IPS DF 19.7 (cell line): ENCODE measurements around the gene THSD7B.
A peak's percentile ranks its signal among the peaks of the same experiment; 100 is the strongest.

Experiments used
- DNase-seq: peaks from one replicate; pipeline ENCODE4 v3.0.0-alpha.2; 2013; ENCODE audit warnings: low read depth, low spot score

Gene THSD7B

GRCh38 chr2:136801661-136802060 is 36.3 kb downstream of the THSD7B start:
- DNase-seq, result no peak

- no peak for DNase-seq
Observed at GRCh38 chr2:136809998-136810397, 44.7 kb downstream of the THSD7B start.

DNA sequence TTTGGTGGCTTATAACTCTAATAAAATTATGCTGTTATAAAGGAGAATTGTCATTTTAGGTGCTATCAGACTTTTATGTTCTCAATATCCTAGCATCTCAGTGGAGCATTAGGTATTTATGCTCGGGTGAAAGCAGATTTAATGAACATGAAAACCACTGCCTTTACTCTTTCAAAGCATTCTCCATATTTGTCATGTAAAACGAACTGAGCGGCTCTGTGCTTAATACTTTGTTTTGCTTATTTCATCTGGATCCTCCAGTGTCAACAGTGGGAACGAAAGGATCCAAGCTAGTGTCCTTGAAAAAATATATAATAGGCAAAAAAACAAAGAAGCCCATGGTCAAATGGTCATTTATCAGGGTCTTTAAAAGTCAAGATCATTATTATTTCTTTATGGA is 53.5 kb downstream of the THSD7B start:
- DNase-seq, result no peak

GRCh38 chr2:136823291-136823690 is 57.9 kb downstream of the THSD7B start:
- DNase-seq, result no peak

GRCh38 chr2:136828162-136828561 is 62.8 kb downstream of the THSD7B start:
- no peak for DNase-seq

DNA sequence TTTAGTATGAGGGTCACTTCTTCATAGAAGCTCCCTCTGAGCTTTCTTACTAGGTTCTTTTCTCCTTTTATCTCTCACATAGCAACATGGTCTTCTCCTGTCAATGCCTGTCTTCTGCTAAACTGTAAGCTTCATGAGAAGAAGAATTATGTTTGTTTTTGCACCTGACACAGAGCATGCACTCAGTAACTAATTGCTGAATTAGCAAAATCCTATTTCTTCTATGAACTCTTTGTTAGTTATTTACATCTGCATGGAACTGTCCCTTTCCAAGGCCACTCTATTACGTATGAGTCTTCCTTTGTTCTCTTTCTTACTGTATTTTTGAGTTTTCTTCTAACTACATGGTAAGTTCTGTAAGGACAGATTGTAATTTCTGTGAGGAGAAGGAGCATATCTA is 63.4 kb downstream of the THSD7B start:
- no peak for DNase-seq

DNA sequence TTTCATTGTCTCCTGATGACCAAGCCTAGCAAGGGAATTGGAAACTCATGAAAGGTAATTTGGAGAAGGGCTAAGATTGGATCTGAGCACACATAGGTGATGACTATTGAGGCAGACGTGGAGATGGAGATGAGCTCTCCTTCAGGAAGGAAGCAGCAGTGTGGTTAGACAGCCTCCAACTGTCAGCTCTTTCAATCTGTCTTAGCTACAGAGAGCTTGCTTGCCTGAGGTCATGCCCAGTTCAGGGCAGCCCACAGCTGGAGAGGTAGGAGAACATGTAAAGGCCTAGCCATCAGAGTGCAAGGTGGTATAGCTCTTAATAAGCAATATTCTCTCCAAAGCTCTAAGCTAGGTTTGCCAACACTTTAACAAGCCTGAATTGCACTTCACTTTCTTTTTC is 79.2 kb downstream of the THSD7B start:
- no peak for DNase-seq

DNA sequence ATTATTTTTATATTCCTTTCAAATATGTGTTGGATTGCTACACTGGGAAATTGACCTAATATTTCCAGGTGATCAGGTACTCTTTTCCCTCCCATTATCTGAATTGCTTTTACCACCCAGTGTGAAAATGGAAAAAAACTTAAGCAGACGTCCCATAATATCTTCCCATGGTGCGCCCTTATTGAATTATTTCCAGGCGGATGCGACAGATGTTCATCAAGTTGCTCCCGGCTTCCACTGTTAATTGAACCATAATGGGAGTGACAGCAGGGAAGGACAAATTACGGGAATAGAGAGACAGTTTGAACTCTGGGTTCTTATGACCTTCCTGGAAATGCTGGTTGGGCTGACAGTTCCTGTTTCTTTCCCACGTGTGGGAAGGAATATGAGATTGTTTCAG is 93.3 kb downstream of the THSD7B start:
- DNase-seq, result no peak

- no peak for DNase-seq
Observed at GRCh38 chr2:136860443-136860958, 95.2 kb downstream of the THSD7B start.

DNA sequence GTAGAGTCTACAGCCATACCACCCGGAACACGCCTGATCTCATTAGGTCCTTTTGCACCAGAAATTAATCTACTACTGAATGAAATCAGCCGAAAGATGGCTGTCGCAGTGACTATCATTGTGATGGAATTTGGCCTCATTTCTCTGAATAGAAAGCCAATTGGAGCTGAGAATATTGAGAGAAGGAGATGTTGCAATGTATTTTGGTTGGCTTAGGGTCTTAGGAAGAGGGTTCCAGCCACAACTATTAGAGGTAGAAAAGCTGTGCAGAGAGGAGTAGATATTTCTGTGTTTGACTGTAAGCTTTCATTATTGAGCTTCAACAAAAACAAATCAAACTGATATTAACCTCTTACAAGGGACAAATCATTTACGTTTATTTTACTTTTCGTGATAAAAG is 98.1 kb downstream of the THSD7B start:
- no peak for DNase-seq

DNA sequence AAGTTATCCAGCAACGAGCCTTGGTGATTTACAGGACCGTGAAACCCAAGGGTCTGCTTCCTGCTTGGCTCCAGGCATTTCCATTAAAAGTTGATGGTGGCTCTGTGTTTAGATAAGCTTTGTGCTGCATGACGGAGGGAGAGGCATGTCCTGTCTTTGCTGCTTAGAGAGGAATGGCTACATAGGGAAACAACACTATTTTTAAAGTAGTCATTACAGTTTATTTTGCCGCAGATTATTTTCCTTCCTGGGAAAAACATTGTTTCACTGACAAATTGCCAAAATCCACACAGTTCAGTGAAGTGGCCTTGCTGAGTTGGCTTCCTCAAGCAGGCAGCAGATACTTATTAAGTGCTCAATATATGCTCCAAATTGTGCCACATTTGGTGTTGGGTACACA is 98.5 kb downstream of the THSD7B start:
- DNase-seq, result no peak

DNA sequence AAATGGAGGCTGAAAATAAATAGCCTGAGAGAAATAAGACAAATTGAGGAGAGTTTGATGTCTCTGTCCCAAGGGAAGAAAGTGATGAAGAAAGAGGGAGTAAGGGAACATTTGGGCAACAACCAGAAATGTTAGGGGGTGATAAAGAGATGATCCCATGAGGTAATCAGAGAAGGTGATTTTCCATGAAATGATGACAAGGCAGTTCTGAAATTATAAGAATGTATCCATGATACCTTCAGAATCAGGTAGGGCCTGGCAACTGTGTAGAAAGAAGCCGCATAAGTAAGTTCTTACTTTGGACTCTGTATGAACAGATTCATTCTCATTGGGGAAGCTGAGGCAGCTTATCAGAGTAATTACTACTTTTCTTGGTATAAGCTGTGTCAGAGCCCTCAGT is 106.1 kb downstream of the THSD7B start:
- no peak for DNase-seq

DNA sequence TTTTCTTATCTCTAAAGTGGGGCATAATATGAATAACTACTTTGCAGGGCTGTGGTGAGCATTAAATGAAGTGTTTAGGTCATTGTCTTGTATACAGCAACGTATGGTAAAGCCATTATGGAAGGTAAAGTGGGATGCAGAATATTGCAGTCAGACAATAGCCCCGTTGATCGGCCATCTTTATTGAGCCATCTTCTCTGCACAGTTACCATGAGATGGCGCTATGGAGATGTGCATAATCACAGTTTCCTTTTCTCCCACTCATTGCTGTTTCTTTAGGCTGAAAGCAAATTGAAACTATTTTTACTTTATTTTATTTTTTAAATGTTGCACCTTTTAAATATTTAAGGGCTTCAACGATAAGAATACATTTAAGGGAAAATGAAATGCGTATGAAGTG is 108.9 kb downstream of the THSD7B start:
- DNase-seq, result peak; percentile 12

DNA sequence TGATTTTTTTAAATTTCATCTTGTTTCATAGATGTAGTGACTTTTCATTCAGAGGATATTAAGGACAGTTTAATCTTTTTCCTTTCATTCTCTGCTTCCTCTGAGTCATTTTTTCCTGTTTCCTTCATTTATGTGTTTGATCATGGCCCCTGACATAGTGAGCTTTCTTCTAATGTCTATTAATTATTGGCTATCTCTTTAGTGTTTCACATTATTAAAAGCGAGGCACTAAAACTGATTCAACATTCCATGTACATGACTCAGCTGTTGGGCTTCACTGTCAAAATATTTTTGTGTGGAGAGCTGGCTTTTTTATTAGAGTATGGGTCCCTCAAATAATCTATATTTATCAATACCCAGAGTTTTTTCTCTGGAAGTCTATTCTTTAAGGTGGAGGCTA is 125.8 kb downstream of the THSD7B start:
- no peak for DNase-seq

GRCh38 chr2:136894007-136894634 is 128.8 kb downstream of the THSD7B start:
- no peak for DNase-seq

- no peak for DNase-seq
Observed at GRCh38 chr2:136901732-136902131, 136.4 kb downstream of the THSD7B start.

DNA sequence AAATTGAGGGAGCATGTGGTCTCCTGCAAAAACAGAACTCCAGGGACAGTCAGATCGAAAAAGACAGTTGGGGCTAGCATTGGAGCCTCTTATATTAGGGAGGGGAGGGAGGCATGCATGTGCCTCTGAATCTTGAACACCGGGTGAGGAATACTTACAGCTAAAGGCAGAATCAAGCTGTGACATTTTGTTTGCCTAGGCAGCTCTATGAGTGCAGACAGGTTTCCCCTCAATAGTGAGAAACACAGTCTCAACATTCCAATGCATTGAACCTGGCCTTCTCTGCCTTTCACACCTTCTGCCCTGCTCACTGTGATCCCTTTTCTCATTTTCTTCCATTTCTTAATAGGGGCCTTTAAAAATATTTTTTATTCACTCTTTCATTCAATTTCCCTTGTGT is 140.4 kb downstream of the THSD7B start:
- DNase-seq, result no peak

GRCh38 chr2:136909777-136910176 is 144.4 kb downstream of the THSD7B start:
- no peak for DNase-seq

DNA sequence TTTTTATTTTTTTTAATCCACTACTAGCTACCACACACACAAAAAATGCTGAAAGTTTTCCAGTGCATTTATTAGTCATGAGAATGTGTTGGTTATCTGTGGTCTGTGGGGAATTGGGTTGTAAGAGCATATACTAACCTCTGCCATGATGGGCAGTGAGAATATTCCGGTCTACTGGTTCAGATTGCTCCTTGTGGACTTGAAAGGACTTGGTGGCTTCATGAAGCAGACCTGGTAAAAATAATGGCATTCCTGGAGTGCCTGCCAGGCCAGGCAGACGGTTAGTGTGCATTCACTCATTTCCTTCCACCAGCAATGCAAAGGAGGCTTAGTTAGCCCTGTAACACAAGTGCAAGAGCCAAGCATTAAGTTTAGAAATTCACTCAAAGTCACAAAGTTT is 150.8 kb downstream of the THSD7B start:
- DNase-seq, result no peak

DNA sequence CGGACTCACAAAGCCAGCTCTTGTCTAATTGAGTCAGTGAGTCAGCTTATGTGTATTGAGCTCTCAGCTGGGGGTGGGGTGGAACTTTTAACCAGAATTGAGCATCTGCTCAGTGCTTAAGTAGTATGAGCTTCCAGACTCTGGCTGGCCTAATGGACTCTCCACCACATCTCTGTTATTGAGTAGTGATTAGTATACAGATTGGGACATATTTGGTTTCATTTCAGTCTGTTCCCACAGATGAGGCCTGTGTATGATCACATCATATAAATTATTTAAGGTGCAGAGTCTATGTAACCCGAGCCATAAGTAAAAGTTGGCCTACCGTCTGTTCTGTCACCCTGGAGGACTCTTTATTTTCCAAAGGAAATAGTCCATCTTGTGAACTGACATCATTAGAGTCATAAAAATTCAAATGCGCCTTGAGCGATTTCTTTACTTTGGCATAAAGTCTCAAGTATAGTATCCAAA is 152.1 kb downstream of the THSD7B start:
- no peak for DNase-seq

- DNase-seq, result no peak
Observed at GRCh38 chr2:136919682-136920081, 154.3 kb downstream of the THSD7B start.

DNA sequence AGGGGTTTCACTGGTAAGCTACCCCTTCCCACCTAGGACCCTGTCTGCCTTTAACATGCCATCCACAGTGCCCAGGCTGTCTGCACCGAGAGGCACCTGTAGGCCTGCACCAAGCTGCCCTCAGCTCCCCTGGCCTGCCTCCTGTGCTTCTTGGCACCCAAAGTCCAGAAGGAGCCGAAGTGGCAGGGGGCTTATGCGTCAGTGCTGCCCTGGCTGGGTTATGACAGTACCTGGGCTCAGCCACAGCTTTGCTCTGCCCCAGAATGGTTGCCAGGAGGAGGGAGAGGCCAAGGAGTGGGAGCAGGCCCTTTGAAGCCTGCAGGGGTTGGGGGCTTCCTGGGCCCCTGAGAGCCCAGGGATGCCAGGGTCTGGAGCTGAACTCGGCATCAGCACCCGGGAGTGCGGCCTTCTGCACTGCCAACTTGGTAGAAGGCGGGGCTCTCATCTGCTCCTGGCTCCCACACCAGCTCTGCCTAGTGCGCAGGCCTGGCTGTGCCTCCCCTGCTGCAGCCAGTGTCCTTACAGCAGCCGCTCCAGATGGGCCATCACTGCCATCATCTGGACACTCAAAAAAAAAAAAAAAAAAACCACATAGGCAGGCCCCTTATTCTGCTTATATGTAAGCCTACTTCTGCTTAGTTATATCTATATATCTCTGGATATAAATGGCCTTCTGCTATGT is 155.4 kb downstream of the THSD7B start:
- no peak for DNase-seq

DNA sequence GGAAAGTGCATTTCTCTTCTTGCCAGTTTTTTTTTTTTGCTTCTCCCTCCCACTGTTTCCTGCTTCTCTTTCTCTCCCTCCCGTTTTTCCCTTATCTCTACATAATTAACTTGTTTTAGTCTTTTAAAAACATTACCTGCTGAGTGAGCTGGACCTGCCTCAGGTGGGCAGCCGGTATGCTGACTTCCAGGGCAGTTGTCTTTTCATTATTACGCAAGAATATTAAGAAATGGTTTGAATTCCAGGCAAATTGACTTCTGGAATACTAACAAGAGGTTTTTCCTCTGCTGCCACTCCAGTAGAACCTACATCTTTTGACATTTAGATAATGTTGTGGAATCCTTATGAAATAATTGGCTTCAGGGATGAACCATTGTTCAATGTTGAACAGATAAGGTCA is 161.8 kb downstream of the THSD7B start:
- no peak for DNase-seq
